HG03280 (cell line): ENCODE measurements around the gene FAM20C.
"Not testable (repeated sequence)": the region's sequence is repeated elsewhere in the genome, so short reads cannot be mapped to it uniquely, and the experiment has no call there.

ENCODE experiments used
- ATAC-seq: cut with Tn5 transposase; IDR thresholded peaks from one replicate; pipeline ENCODE4 v1.9.1; 2021; ENCODE audit warnings: mild to moderate bottlenecking, moderate library complexity; ENCODE audit not compliant: unreplicated experiment

FAM20C gene

DNA sequence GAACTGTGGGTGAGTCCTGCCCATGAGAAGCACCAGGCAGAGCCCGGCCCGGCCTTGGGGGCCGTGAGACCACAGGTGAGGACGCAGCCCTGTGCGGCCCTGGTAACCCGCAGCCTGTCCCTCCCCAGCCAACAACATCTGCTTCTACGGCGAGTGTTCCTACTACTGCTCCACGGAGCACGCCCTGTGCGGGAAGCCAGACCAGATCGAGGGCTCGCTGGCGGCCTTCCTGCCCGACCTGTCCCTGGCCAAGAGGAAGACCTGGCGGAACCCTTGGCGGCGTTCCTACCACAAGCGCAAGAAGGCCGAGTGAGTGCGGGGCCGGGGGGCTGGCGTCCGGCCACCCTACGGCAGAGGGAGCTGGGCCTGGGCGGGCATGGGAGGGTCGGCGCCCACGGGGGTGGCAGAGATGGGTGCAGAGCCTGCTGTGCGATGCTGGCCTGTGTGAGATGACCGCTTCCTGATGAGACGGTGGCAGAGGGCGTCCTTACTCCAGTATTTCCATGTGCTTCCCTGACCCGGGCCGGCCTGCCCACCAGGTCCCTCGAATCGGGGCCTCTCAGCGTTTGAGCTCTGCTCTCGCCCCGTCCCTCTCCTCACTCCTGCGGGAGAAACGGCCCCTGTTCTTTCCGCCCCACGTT lies 63.5 kb downstream of the FAM20C start:
- ATAC-seq, result no peak

- no peak for ATAC-seq
These were observed 64.1 kb downstream of the FAM20C start for GRCh38 chr7:256461-256940.

GRCh38 chr7:256981-257646 lies 64.7 kb downstream of the FAM20C start:
- no peak for ATAC-seq

- ATAC-seq, result no peak
These were observed 65.2 kb downstream of the FAM20C start for GRCh38 chr7:257647-257992.

DNA sequence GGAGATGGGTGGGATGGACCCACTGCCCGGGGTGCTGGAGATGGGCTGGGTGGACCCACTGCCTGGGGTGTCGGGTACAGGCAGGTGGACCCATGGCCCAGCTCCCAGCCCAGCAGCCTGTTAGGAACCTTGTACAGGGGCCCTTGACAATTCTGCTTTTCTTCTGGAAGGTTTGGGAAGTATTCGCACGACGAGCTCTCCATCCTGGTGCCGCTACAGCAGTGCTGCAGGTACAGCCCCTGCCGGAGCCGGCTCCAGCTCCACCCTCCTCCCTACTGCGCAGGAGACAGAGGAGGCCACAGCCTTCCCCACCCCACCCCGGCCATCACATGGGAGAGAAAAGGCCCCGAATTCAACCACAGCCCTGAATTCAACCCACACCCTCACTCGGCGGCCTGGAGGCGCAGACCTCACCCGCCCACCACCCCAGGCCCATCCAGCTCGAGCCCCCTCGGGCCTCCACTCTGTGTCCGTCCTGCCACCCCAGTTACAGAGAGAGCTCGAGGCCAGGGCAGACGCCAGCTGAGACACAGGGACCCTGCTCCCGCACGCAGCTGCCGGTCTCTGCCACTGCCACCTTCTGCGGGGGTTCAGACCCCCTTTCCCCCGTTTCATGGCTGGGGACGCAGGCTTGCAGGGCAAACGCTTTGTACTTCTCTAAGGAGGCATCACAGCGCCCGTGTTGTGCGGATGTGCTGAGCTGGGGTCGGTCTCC lies 66.3 kb downstream of the FAM20C start:
- no peak for ATAC-seq

DNA sequence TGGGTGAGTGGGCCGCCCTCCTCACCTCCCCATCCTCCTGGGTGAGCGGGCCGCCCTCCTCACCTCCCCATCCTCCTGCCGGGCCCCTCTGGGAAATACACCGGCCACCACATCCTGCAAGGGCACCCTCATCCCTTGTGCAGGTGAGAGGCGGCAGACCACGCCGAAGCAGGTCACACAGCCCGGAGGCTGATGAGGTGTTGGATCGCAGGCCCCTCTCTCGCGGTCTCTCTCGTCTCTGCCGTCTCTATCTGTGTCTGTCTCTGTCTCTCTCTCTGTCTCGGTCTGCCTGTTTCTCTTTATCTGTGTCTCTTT lies 66.8 kb downstream of the FAM20C start:
- ATAC-seq, result no peak

- no peak for ATAC-seq
These were observed 67.5 kb downstream of the FAM20C start for GRCh38 chr7:259751-260405.

DNA sequence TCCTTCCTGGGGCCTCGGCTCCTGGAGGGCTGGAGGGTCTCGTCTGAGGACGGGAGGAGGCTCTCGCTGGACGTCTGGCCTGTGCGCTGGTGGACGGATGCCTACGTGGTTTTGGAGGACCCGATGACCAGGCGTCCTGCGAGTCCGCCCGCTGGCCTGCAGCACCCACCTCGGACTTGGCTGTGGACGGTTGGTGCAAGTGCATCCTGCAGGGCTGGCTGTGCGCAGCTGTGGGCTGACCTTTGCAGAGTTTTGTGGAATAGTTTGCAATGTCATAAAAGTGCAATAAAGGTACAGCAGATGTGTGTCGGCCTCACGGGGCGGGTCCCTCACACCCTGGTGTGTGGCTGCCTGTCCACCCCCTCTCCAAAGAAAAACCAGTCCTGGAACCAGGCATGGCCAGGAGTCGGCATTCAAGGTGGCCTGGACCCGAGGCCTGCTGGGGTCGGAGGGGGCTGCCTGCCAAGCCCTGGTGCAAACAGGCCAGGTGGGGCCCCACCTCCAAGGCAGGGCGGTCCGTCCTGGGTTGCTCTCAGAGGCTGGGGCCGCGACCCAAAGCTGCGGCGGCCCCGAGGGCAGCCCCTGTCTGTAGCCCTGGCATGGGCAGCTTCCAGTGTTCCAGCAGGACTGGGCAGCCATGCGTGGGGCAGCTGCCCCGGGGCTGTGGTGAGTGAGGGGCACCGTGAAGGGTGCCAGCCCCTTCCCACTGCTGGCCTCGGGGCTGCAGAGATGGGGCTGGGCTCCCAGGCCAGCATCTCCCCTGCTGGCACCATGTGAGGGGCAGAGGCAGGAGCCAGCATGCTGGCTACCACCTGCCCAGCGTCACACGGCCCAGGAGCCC lies 68.3 kb downstream of the FAM20C start:
- ATAC-seq, result no peak

GRCh38 chr7:261341-262250 lies 69.2 kb downstream of the FAM20C start:
- no peak for ATAC-seq

DNA sequence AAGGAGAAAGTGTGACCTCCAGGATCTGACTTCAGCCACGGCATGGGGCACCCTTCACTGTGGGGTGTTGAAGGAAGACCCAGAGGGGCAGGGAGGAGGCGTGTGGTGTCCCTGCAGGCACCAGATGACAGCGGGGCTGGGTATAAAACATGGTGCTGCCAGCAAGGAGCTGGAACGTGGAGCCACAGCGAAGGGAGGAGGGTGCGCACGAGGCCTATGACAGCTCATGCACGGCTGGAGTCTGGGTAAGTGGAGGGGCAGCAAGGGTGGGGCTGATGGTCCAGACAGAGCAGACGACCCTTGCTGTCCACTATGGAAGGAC lies 69.8 kb downstream of the FAM20C start:
- no peak for ATAC-seq

GRCh38 chr7:262631-263311 lies 70.4 kb downstream of the FAM20C start:
- ATAC-seq, result not testable (repeated sequence)

GRCh38 chr7:263483-264351 lies 71.3 kb downstream of the FAM20C start:
- not testable (repeated sequence) for ATAC-seq

- no peak for ATAC-seq
These were observed 72.3 kb downstream of the FAM20C start for GRCh38 chr7:264541-265191.

GRCh38 chr7:265192-265997 lies 73.0 kb downstream of the FAM20C start:
- ATAC-seq, result no peak

DNA sequence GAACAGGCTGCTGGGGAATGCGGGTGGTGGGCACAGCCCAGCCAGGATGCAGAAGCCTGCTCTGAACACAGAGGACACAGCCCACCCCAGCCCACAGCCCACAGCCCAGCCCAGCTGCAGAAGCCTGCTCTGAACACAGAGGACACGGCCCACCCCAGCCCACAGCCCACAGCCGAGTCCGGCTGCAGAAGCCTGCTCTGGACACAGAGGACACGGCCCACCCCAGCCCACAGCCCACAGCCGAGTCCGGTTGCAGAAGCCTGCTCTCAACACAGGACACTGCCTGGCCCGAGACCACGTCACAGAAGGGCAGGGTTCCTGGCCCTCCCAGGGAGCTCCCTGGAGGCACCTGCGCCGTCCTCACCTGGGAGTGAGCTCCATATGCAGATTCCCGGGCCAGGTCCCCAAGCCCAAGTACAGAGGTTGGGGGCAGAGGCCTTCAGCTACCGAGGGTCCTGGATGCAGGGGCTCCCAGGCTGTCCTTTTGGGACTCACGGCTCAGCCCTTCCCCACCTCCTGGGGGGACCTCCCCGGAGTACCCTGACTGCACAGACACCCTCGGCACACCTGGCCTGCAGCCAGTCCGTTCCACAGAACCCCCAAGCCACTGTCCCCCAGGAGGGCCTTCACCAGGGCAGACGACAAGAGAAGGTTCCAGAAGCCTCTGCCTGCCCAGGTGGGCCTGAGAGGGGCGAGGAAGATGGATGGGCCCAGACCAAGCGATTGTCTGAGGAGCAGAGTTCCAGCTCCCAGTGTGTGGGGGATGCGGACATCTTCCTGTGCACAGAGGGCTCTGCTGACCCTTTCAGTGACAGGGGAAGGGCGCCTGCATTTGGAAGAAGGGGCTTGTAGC lies 73.9 kb downstream of the FAM20C start:
- ATAC-seq, result no peak
